ENCODE measurements around the gene TMBIM1. TPM values are rescaled to one million over a fixed set of nuclear protein-coding genes. Genes with fewer than 3 reads are reported as not detected.

The TMBIM1 gene
- total RNA-seq, 1 experiment from 2014 or later = 168 TPM

- TF ChIP-seq CTCF (IDR thresholded peaks at IDR 0.05; ENCODE audit: insufficient read depth in 1 of 2, low read depth in 1 of 2, low read length in 1 of 2, severe bottlenecking in 1 of 2, unreplicated experiment in 1 of 2) = no peak
- H3K4me1 ChIP-seq = peaks cover 6% of the 10 kb centered on the region
- ChIA-PET POLR2A (no interaction called here), CTCF (no interaction called here)
- no peak overlapping the region for H3K27ac Mint-ChIP-seq (ENCODE audit: unreplicated experiment)
- no peak overlapping the region for H3K4me3 Mint-ChIP-seq (ENCODE audit: unreplicated experiment)
- no peak for DNase-seq
- no peaks in the 10 kb centered on the region for H3K9me3 Mint-ChIP-seq (ENCODE audit: unreplicated experiment)
- H3K27me3 ChIP-seq (replicated peaks; ENCODE audit: control insufficient read depth, insufficient read depth, low read length) = no peaks in the 10 kb centered on the region
- H3K4me3 ChIP-seq (ENCODE audit: low read depth, low read length) = no peak overlapping the region
- H3K9me3 ChIP-seq = no peaks in the 10 kb centered on the region
- BruUV-seq (replicated peaks) = no TSS peak
- H3K36me3 ChIP-seq (ENCODE audit: control insufficient read depth, insufficient read depth, low read length) = no peaks in the 10 kb centered on the region
- H3K36me3 Mint-ChIP-seq (ENCODE audit: insufficient read depth, unreplicated experiment) = no peaks in the 10 kb centered on the region
- peaks cover 12% of the 10 kb centered on the region for H3K4me1 Mint-ChIP-seq (ENCODE audit: low read depth, unreplicated experiment)
- intact Hi-C loops (cut with micrococcal nuclease; ENCODE audit: unreplicated experiment) = no loop called here
- H3K27me3 Mint-ChIP-seq (ENCODE audit: insufficient read depth, unreplicated experiment) = no peaks in the 10 kb centered on the region
Measured at GRCh38 chr2:218334531-218334930, 42.2 kb upstream of the TMBIM1 start.

DNA sequence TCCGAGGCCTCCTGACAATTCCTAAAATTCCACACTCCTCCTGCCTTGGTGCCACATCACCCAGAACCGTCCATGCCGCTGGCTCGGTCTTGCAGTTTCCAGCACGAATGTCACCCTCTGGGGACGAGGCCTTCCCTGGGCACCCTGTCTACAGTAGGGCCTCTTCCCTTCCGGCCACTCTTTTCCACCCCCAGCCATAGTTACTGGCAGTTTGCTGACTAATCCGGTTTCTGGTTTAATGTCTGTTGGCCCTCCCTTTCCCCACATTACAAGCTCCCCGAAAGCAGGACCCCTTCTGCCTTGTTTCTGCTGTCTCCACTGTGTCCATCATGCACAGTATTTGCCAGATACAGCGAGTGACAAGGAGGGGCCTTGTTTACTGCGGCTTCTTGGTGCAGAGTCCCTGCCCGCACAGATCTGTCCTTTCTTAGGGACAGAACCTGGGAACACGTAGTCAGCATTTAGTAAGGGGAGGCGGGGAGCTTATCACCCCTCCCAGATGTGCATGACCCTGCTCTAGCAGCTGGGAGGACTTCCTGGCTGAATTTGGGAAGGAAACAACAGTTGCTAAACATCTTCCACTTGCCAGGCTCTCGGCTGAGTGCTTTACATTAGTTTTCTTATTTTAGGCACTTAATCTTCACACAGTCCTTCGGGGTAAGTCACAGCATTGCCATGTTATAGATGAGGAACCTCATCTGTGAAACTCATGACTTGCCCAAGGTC is 40.8 kb upstream of the TMBIM1 start:
- Histone ChIP-seq H3K36me3 (ENCODE audit: control insufficient read depth, insufficient read depth, low read length) (no peaks in the 10 kb centered on the region; the same call in 1 of the 2 replicates), H3K4me3 (ENCODE audit: low read depth, low read length) (no peak overlapping the region), H3K27me3 (replicated peaks; ENCODE audit: control insufficient read depth, insufficient read depth, low read length) (no peaks in the 10 kb centered on the region), H3K9me3 (no peaks in the 10 kb centered on the region), H3K4me1 (peaks cover 6% of the 10 kb centered on the region)
- no peak for TF ChIP-seq CTCF (IDR thresholded peaks at IDR 0.05; ENCODE audit: insufficient read depth in 1 of 2, low read depth in 1 of 2, low read length in 1 of 2, severe bottlenecking in 1 of 2, unreplicated experiment in 1 of 2)
- peaks cover 12% of the 10 kb centered on the region for H3K4me1 Mint-ChIP-seq (ENCODE audit: low read depth, unreplicated experiment)
- intact Hi-C loops (cut with micrococcal nuclease; ENCODE audit: unreplicated experiment) = no loop called here
- DNase-seq = no peak
- H3K36me3 Mint-ChIP-seq (ENCODE audit: insufficient read depth, unreplicated experiment) = no peaks in the 10 kb centered on the region
- H3K27ac Mint-ChIP-seq (ENCODE audit: unreplicated experiment) = no peak overlapping the region
- no TSS peak for BruUV-seq (replicated peaks)
- H3K27me3 Mint-ChIP-seq (ENCODE audit: insufficient read depth, unreplicated experiment) = no peaks in the 10 kb centered on the region
- ChIA-PET POLR2A (interaction anchor here (0.6 kb wide), 1 partner anchor 1238 kb away, joined by 3 read pairs; no protein-coding TSS in a partner anchor), CTCF (no interaction called here)
- H3K4me3 Mint-ChIP-seq (ENCODE audit: unreplicated experiment) = no peak overlapping the region
- no peaks in the 10 kb centered on the region for H3K9me3 Mint-ChIP-seq (ENCODE audit: unreplicated experiment)

GRCh38 chr2:218332288-218332687 is 40.0 kb upstream of the TMBIM1 start:
- H3K27ac Mint-ChIP-seq (ENCODE audit: unreplicated experiment) = peak overlapping the region; percentile 65
- H3K4me1 Mint-ChIP-seq (ENCODE audit: low read depth, unreplicated experiment) = peaks cover 6% of the 10 kb centered on the region
- no peak for TF ChIP-seq CTCF (IDR thresholded peaks at IDR 0.05; ENCODE audit: insufficient read depth in 1 of 2, low read depth in 1 of 2, low read length in 1 of 2, severe bottlenecking in 1 of 2, unreplicated experiment in 1 of 2)
- no peak for DNase-seq
- Histone ChIP-seq H3K36me3 (ENCODE audit: control insufficient read depth, insufficient read depth, low read length) (peaks cover 2% of the 10 kb centered on the region; the same call in 1 of the 2 replicates), H3K9me3 (no peaks in the 10 kb centered on the region), H3K4me3 (ENCODE audit: low read depth, low read length) (no peak overlapping the region), H3K27me3 (replicated peaks; ENCODE audit: control insufficient read depth, insufficient read depth, low read length) (no peaks in the 10 kb centered on the region), H3K4me1 (peaks cover 6% of the 10 kb centered on the region)
- CTCF ChIA-PET = no interaction called here
- H3K36me3 Mint-ChIP-seq (ENCODE audit: insufficient read depth, unreplicated experiment) = no peaks in the 10 kb centered on the region
- POLR2A ChIA-PET = interaction anchor here (0.6 kb wide), 1 partner anchor 1237 kb away, joined by 3 read pairs; no protein-coding TSS in a partner anchor
- no peak overlapping the region for H3K4me3 Mint-ChIP-seq (ENCODE audit: unreplicated experiment)
- H3K27me3 Mint-ChIP-seq (ENCODE audit: insufficient read depth, unreplicated experiment) = no peaks in the 10 kb centered on the region
- no TSS peak for BruUV-seq (replicated peaks)
- no peaks in the 10 kb centered on the region for H3K9me3 Mint-ChIP-seq (ENCODE audit: unreplicated experiment)
- intact Hi-C loops (cut with micrococcal nuclease; ENCODE audit: unreplicated experiment) = no loop called here

Data from Caco-2 (cell line).